ENCODE measurements around the gene ZNF680.

- TF ChIP-seq, protein P1, sequence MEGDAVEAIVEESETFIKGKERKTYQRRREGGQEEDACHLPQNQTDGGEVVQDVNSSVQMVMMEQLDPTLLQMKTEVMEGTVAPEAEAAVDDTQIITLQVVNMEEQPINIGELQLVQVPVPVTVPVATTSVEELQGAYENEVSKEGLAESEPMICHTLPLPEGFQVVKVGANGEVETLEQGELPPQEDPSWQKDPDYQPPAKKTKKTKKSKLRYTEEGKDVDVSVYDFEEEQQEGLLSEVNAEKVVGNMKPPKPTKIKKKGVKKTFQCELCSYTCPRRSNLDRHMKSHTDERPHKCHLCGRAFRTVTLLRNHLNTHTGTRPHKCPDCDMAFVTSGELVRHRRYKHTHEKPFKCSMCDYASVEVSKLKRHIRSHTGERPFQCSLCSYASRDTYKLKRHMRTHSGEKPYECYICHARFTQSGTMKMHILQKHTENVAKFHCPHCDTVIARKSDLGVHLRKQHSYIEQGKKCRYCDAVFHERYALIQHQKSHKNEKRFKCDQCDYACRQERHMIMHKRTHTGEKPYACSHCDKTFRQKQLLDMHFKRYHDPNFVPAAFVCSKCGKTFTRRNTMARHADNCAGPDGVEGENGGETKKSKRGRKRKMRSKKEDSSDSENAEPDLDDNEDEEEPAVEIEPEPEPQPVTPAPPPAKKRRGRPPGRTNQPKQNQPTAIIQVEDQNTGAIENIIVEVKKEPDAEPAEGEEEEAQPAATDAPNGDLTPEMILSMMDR (IDR thresholded peaks at IDR 0.05): no peak
- TF ChIP-seq POLR2A (IDR thresholded peaks at IDR 0.05): no peak
Observed at GRCh38 chr7:64559206-64559605, 3.7 kb downstream of the ZNF680 start.
